ENCODE data around the gene U2SURP.

DNA sequence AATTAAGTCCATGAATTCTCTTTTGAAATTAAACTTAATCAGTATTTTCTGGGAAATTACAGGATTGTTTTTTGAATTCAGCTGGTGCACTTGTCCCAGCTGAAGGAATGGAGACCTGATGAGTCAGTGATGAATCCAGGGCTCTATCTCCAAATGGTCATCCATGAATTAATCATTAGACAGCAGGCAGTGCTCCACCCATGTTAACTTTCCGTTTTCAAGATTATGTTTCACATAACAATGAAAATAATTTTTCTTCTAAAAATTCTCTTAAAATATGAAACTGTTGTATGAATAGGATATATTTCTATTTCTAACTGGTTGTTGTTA lies 24.0 kb upstream of the U2SURP start:
- TF ChIP-seq, protein P1, sequence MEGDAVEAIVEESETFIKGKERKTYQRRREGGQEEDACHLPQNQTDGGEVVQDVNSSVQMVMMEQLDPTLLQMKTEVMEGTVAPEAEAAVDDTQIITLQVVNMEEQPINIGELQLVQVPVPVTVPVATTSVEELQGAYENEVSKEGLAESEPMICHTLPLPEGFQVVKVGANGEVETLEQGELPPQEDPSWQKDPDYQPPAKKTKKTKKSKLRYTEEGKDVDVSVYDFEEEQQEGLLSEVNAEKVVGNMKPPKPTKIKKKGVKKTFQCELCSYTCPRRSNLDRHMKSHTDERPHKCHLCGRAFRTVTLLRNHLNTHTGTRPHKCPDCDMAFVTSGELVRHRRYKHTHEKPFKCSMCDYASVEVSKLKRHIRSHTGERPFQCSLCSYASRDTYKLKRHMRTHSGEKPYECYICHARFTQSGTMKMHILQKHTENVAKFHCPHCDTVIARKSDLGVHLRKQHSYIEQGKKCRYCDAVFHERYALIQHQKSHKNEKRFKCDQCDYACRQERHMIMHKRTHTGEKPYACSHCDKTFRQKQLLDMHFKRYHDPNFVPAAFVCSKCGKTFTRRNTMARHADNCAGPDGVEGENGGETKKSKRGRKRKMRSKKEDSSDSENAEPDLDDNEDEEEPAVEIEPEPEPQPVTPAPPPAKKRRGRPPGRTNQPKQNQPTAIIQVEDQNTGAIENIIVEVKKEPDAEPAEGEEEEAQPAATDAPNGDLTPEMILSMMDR (IDR thresholded peaks at IDR 0.05): no peak
- TF ChIP-seq POLR2A (IDR thresholded peaks at IDR 0.05): no peak

Data from Peyer's patch (tissue), 4 donors.